Measurements from ENCODE around the gene GAP43. TPM values are rescaled to one million over a fixed set of nuclear protein-coding genes. Genes with fewer than 3 reads are reported as not detected.
A peak's percentile ranks its signal among the peaks of the same experiment; 100 is the strongest.

GAP43 gene
- total and polyA plus RNA-seq, 2 of the 4 experiments (the other 2 are of a cell fraction) = 0.36 to 0.51 TPM

- no peak overlapping the region for H4K8ac ChIP-seq (ENCODE audit: low read depth in 2 of 2, low read length in 2 of 2)
- H3K9me3 ChIP-seq (ENCODE audit: control insufficient read depth, insufficient read depth, low read length) = no peaks in the 10 kb centered on the region
- peaks cover 2% of the 10 kb centered on the region; the same call in 1 of the 2 replicates for H3K27me3 ChIP-seq (ENCODE audit: control insufficient read depth, insufficient read depth, low read length)
- no peak overlapping the region for H3K27ac ChIP-seq (ENCODE audit: insufficient read depth, low read length)
- intact Hi-C loops (cut with micrococcal nuclease) = loop anchor here (5.0 to 10.0 kb wide), 4 partner anchors 255 to 863 kb away; no protein-coding TSS in a partner anchor
- POLR2A ChIA-PET (ENCODE audit: unreplicated experiment) = no interaction called here
- no peak overlapping the region for H2BK20ac ChIP-seq (ENCODE audit: low read depth, low read length)
- 92% methylated on average over 3 of the region's 5 CpGs; no CpG with 5 or more reads in 1 of the 2 experiments for WGBS, 2 experiments (ENCODE audit: extremely low coverage in 2 of 2, insufficient read length in 1 of 2)
- no peaks in the 10 kb centered on the region for H3K79me1 ChIP-seq (ENCODE audit: low read depth in 1 of 2, low read length in 2 of 2)
- no peak overlapping the region for H3K4me3 ChIP-seq (ENCODE audit: insufficient read depth, low read depth, low read length)
- peak overlapping the region; percentile 59 for H2AFZ ChIP-seq (replicated peaks; ENCODE audit: low read length, poor library complexity)
- no peak overlapping the region for H3K56ac ChIP-seq (ENCODE audit: extremely low read depth, insufficient read depth, low read length)
- no peaks in the 10 kb centered on the region for H3K36me3 ChIP-seq (ENCODE audit: control insufficient read depth, insufficient read depth, low read length)
- 0 out of 2 replicates have a peak, but pooled peaks cover 2% of the 10 kb centered on the region for H3K4me1 ChIP-seq (ENCODE audit: control insufficient read depth, insufficient read depth, low read length)
- peak overlapping the region; percentile 23; the same call in 1 of the 2 replicates for H3K18ac ChIP-seq (ENCODE audit: low read depth, low read length)
- no peak overlapping the region for H2BK5ac ChIP-seq (ENCODE audit: low read depth, low read length, poor library complexity, severe bottlenecking)
- H3K4ac ChIP-seq (ENCODE audit: low read depth, low read length) = no peak overlapping the region
- H4K91ac ChIP-seq (ENCODE audit: insufficient read depth, low read depth, low read length) = no peak overlapping the region
- dilution Hi-C loops (cut with HindIII; ENCODE audit: low sequenced_read_pairs, unreplicated experiment) = no loop called here
- no peak overlapping the region for H3K9ac ChIP-seq (ENCODE audit: low read depth, low read length)
- in situ Hi-C loops (cut with MboI; ENCODE audit: low sequenced_read_pairs) = loop anchor here (5.0 to 25.0 kb wide), 3 partner anchors 127 to 853 kb away; no protein-coding TSS in a partner anchor
- DNase-seq (no peak), ATAC-seq (ENCODE audit: low read depth) (no peak)
- no peak overlapping the region for H2BK15ac ChIP-seq (ENCODE audit: low read depth, low read length)
- no peak overlapping the region for H2AK9ac ChIP-seq (replicated peaks; ENCODE audit: low read depth, low read length, poor library complexity)
- H3K14ac ChIP-seq (replicated peaks; ENCODE audit: low read depth, low read length) = no peak overlapping the region
- no peaks in the 10 kb centered on the region for H4K20me1 ChIP-seq (ENCODE audit: insufficient read depth, low read length)
- CTCF ChIA-PET = interaction anchor here (1.9 kb wide), 1 partner anchor 94 kb away, joined by 4 read pairs; no protein-coding TSS in a partner anchor
- no TSS peak for BruUV-seq (replicated peaks)
- H2BK120ac ChIP-seq (ENCODE audit: low read depth, low read length) = no peak overlapping the region
- TF ChIP-seq MXI1 (IDR thresholded peaks at IDR 0.05; ENCODE audit: borderline replicate concordance, low read depth, low read length) (no peak), RCOR1 (IDR thresholded peaks at IDR 0.05; ENCODE audit: insufficient replicate concordance, low read length) (no peak), MAFK (IDR thresholded peaks at IDR 0.05; ENCODE audit: low read depth, low read length) (no peak), USF2 (IDR thresholded peaks at IDR 0.05; ENCODE audit: low read depth, low read length) (no peak), CTCF (conservative IDR thresholded peaks at IDR 0.05; ENCODE audit: low read depth, low read length) (no peak), CEBPB (IDR thresholded peaks at IDR 0.05; ENCODE audit: low read depth, low read length) (no peak), RFX5 (IDR thresholded peaks at IDR 0.05; ENCODE audit: low read depth, low read length) (no peak), CHD1 (IDR thresholded peaks at IDR 0.05; ENCODE audit: low read depth, low read length) (no peak), RAD21 (IDR thresholded peaks at IDR 0.05; ENCODE audit: low read length) (no peak), NFE2L2 (IDR thresholded peaks at IDR 0.05; ENCODE audit: low read depth, low read length) (no peak), POLR2A (IDR thresholded peaks at IDR 0.05; ENCODE audit: low read depth, low read length) (no peak), FOS (IDR thresholded peaks at IDR 0.05; ENCODE audit: low read depth, low read length) (no peak), ELK1 (IDR thresholded peaks at IDR 0.05; ENCODE audit: borderline replicate concordance, low read depth, low read length) (no peak), SMC3 (IDR thresholded peaks at IDR 0.05; ENCODE audit: low read depth, low read length) (no peak)
- no peak overlapping the region; the same call in 1 of the 2 replicates for H2AK5ac ChIP-seq (ENCODE audit: low read depth, low read length)
- peak overlapping the region; percentile 46; the same call in 1 of the 2 replicates for H3K23ac ChIP-seq (ENCODE audit: low read depth, low read length)
- H3K9me1 ChIP-seq (ENCODE audit: insufficient read depth, low read length) = no peaks in the 10 kb centered on the region
- no peak overlapping the region for H3K4me2 ChIP-seq (ENCODE audit: low read depth, low read length)
- H4K5ac ChIP-seq (ENCODE audit: low read depth, low read length) = no peak overlapping the region
Measured at GRCh38 chr3:115689928-115690327, 66.6 kb downstream of the GAP43 start.
